HG02759 (cell line): ENCODE results near the gene MTAP.
A peak's percentile ranks its signal among the peaks of the same experiment; 100 is the strongest.

Experiments used
- ATAC-seq: cut with Tn5 transposase; IDR thresholded peaks from one replicate; pipeline ENCODE4 v1.9.1; 2021; ENCODE audit warnings: mild to moderate bottlenecking, moderate library complexity; ENCODE audit not compliant: unreplicated experiment

MTAP gene

GRCh38 chr9:21841133-21841532 lies 38.7 kb downstream of the MTAP start:
- no peak for ATAC-seq

- ATAC-seq: no peak
Observed at GRCh38 chr9:21848615-21849014, 46.2 kb downstream of the MTAP start.

- peak; percentile 99 for ATAC-seq
Observed at GRCh38 chr9:21852754-21853153, 50.3 kb downstream of the MTAP start.

GRCh38 chr9:21853414-21853813 lies 51.0 kb downstream of the MTAP start:
- ATAC-seq: no peak

GRCh38 chr9:21854119-21854518 lies 51.7 kb downstream of the MTAP start:
- ATAC-seq: no peak

- ATAC-seq: no peak
Observed at GRCh38 chr9:21854594-21854993, 52.2 kb downstream of the MTAP start.

- no peak for ATAC-seq
Observed at GRCh38 chr9:21856301-21857094, 54.1 kb downstream of the MTAP start.

- ATAC-seq: peak; percentile 29
Observed at GRCh38 chr9:21862871-21863270, 60.4 kb downstream of the MTAP start.

GRCh38 chr9:21864505-21864904 lies 62.1 kb downstream of the MTAP start:
- no peak for ATAC-seq

- no peak for ATAC-seq
Observed at GRCh38 chr9:21866302-21866701, 63.9 kb downstream of the MTAP start.

GRCh38 chr9:21871256-21871975 lies 69.0 kb downstream of the MTAP start:
- no peak for ATAC-seq

GRCh38 chr9:21872696-21873095 lies 70.3 kb downstream of the MTAP start:
- ATAC-seq: no peak

GRCh38 chr9:21873540-21874221 lies 71.2 kb downstream of the MTAP start:
- ATAC-seq: no peak

- no peak for ATAC-seq
Observed at GRCh38 chr9:21875893-21876292, 73.5 kb downstream of the MTAP start.

- ATAC-seq: peak; percentile 62
Observed at GRCh38 chr9:21883642-21884041, 81.2 kb downstream of the MTAP start.

- ATAC-seq: no peak
Observed at GRCh38 chr9:21889673-21890072, 87.2 kb downstream of the MTAP start.

GRCh38 chr9:21890696-21891095 lies 88.3 kb downstream of the MTAP start:
- ATAC-seq: no peak

GRCh38 chr9:21901546-21901945 lies 99.1 kb downstream of the MTAP start:
- no peak for ATAC-seq

GRCh38 chr9:21902136-21902535 lies 99.7 kb downstream of the MTAP start:
- ATAC-seq: no peak

- ATAC-seq: no peak
Observed at GRCh38 chr9:21903380-21903965, 101.0 kb downstream of the MTAP start.

GRCh38 chr9:21904371-21904770 lies 101.9 kb downstream of the MTAP start:
- no peak for ATAC-seq
